GM13976 (cell line): ENCODE measurements around the gene RASGRP1.

Source experiments
- DNase-seq: peaks from one replicate; pipeline ENCODE4 v3.0.0; 2012; ENCODE audit warnings: low spot score
- CTCF ChIP-seq: IDR thresholded peaks from 2 replicates; pipeline ENCODE4 v1.5.1; 2012; ENCODE audit warnings: borderline replicate concordance, mild to moderate bottlenecking; ENCODE audit not compliant: insufficient read depth; ENCODE audit errors: extremely low read depth, missing control alignments, control extremely low read depth
- in situ Hi-C: fragments of 300-500 bp; cut with MboI; formaldehyde crosslinking; loops from one replicate; pipeline ENCODE4 v1.12.0; 2022; ENCODE audit warnings: low sequenced_read_pairs, mixed read lengths, inconsistent platforms; ENCODE audit not compliant: unreplicated experiment

Gene RASGRP1

DNA sequence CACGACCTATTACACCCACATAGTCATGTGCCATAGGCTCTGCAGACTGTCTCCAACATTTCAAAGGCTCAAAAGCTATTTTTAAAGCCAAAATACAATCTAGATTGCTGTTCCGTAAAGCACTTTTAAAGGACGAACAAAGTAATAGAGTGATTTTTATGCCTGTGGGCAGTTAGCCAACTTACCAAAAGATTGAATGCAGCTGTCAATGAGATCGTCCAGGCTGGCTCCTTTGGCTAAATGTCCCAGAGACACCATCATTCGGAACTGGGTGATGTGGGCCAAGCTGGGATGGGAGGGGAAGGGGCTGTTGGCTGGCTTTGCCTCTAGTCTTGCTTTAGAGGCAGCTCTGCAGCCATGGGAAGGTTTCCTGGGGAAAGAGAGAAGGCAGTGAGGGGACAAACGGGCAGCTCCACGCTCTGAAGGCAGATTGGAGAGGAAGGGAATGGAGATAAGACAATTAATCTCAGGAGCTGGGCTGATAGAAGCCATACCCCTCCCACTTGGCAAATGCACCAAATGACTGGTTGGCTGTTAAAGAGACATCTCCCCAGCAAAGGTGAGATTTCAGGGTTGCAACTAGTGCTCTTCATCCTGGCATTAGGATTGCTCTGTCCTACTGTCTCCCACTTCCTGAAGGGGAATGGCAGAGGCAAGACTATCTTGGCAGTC is 4.8 kb downstream of the RASGRP1 start:
- TF ChIP-seq CTCF = no peak
- in situ Hi-C loops = loop anchor here (5.0 kb wide), 1 partner anchor 118 kb away; no protein-coding TSS in a partner anchor
- DNase-seq = no peak

DNA sequence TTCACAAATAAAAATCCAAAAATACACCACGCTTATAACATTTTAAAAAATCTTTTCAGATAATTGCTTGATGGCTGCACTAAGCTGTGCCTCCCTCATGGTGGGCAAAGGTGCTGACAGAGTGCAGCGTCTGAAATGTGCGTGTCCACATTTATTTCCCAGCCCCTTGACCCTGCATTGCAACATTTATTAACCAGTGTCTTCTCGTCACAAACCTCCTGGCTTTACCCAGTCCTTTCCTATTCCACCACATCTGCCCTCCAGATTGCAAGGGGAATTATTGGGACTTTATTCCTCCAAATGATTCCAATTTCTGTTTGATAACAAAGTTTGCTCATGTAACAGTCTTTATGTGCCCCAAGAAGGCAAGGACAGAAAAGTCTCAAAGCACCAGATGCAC is 5.5 kb downstream of the RASGRP1 start:
- DNase-seq = no peak
- no peak for TF ChIP-seq CTCF
- in situ Hi-C loops = no loop called here

GRCh38 chr15:38558372-38559059 is 6.1 kb downstream of the RASGRP1 start:
- no peak for TF ChIP-seq CTCF
- in situ Hi-C loops = no loop called here
- no peak for DNase-seq

DNA sequence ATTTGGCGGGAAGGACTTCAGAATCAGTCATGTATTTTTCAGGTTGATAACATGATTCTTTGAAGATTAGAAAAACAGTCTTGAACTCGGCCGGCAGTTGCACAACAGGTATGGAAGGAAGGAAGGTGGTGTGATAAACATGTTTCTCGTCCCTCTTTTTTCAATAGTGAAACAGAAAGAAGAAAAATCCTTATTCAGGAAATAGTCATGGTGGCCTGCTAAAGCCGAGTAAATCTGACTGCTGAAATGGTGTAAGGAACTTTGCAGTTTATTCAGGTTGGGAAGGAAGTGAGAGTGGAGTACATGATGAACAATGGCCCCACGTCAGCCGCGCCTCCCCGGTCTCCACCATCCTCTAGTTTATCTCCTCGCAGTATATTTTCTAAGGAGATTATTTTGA is 6.7 kb downstream of the RASGRP1 start:
- in situ Hi-C loops = no loop called here

DNA sequence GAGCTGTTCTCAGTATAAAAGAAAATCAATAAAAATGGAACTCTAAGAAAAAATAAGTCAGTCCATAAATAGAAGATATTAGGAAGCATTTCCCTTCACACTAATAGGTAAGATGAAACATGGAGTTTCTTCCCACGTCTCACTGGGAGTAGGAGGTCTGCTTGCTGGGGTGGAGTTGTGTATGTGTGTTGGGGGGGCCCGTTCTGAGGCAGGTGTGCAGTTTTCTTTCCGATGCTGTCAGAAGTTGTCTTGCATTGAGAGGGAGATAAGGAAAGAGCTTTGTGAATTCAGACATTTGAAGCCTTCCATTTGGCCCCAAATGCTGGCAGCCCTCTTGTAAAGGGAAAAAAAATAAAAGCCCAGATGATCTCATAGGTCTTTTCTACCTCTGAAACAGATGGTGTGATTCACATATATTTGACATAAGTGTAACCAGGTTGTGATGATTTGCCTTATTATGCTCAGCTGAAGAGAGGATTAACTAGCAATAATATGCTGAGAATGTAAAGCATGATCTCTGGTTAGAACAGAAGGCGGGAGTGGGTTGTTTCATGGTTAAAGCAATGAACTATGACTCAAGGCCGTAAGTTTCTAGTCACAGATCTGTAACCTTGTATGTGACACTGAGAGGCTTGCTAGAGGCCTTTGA is 8.8 kb downstream of the RASGRP1 start:
- in situ Hi-C loops = no loop called here
- DNase-seq = peak; percentile 34
- TF ChIP-seq CTCF = no peak

More for the DNA sequence above, 6.7 kb downstream of the RASGRP1 start:
- DNase-seq = no peak
- no peak for TF ChIP-seq CTCF

DNA sequence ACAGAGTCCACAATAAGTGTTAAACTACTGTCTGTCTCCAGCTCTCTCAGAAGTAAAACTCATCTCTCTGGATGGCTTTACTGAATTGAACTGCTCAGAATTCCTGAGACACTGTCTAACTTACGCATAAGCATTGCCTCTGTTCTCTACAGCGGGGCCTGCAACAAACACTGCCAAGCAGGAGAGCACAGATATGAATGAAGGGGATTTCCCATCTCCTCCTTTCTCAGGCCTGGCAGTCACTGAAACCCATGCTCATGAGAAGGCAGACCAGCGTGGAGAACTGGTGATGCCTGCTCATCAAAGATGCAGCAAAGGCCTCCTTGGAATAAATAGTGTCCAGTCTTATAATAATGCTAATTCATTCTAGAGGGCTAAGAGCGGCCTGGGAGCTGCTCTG is 10.3 kb downstream of the RASGRP1 start:
- peak; percentile 28 for DNase-seq
- no peak for TF ChIP-seq CTCF
- in situ Hi-C loops = no loop called here
